Fibroblast of the aortic adventitia (primary cell): ENCODE data around the gene RNF207. TPM values are rescaled to one million over a fixed set of nuclear protein-coding genes. Genes with fewer than 3 reads are reported as not detected.

ENCODE experiments used
- DNase-seq: peaks from one replicate; pipeline ENCODE4 v3.0.0-alpha.2; 2010; ENCODE audit warnings: low read depth
- H3K4me3 ChIP-seq: 2 replicates; pipeline ENCODE4 v1.5.1; 2011; ENCODE audit warnings: low read depth, mild to moderate bottlenecking, control low read depth, low read length, moderate library complexity
- total RNA-seq: library from RNA; depleted of rRNA; stranded (reverse); fragments of >200 nt; gene quantifications from 2 replicates; pipeline ENCODE4 v1.2.3, GENCODE V29; 2012; ENCODE audit warnings: low replicate concordance
- TF ChIP-seq, protein P1 (sequence below): IDR thresholded peaks from 2 replicates; pipeline ENCODE4 v1.5.1; 2011; ENCODE audit warnings: mild to moderate bottlenecking, low read length, control low read depth, inconsistent platforms; ENCODE audit not compliant: insufficient read depth

RNF207 gene
- total RNA-seq, 1 donor: 7.8 TPM

DNA sequence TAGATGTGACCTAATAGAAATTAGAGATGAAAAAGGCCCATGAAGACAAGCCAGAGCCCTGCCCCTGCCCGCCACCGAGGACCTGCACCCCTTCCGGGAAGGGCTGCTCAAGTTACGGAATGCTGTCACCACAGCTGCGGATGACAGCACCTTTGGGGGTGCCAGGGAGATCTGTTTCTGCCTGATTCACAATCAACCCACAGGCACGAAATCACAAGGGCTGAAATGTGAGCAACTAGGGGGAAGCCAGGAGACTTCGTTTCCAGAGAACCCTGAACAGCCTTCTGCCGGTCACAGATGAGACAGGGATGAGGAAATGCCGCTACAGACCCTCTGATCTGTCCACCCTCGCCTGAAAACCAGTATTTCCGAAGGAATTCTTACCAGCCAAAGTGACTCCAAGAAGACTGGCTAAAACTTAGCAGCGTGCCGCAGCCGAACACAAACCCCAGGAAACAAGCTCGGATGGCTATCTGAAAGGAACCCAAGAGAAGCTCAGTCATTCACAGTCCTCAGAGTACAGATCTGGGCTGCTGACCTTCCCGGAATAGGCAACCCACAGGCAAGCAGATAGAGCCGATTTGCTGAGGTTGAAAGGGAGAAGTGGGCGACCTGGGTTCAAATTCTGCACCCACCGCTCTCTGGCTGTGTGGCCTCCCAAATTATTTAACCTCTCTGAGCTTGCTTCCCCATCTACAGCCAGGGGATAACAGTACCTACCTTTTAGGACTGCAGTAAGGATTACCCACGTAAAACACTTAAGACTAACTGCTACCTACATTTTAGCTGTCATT is 28.8 kb downstream of the RNF207 start:
- TF ChIP-seq, protein P1, sequence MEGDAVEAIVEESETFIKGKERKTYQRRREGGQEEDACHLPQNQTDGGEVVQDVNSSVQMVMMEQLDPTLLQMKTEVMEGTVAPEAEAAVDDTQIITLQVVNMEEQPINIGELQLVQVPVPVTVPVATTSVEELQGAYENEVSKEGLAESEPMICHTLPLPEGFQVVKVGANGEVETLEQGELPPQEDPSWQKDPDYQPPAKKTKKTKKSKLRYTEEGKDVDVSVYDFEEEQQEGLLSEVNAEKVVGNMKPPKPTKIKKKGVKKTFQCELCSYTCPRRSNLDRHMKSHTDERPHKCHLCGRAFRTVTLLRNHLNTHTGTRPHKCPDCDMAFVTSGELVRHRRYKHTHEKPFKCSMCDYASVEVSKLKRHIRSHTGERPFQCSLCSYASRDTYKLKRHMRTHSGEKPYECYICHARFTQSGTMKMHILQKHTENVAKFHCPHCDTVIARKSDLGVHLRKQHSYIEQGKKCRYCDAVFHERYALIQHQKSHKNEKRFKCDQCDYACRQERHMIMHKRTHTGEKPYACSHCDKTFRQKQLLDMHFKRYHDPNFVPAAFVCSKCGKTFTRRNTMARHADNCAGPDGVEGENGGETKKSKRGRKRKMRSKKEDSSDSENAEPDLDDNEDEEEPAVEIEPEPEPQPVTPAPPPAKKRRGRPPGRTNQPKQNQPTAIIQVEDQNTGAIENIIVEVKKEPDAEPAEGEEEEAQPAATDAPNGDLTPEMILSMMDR: no peak
- DNase-seq: peak; percentile 25
- peak overlapping the region; percentile 87 for H3K4me3 ChIP-seq

DNA sequence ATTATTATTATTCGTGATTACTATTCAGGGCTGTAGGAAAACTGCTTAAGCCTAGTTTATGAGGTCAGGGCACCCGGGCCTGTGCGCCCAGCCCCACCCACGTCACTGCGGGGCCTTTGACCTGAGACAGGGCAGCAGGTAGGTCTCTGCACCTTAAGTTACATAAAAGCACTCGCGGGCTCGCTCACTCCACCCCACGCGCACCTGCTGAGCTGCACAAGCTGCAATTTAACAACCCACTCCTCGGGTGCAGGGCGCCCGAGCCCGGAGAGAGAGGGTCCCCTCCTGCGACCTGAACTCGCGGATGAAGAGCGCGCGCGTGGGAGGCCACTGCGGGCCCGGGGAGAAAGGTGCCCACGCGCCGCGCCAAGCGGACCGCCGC is 29.4 kb downstream of the RNF207 start:
- peak overlapping the region; percentile 87 for H3K4me3 ChIP-seq
- TF ChIP-seq, protein P1: no peak
- DNase-seq: no peak

DNA sequence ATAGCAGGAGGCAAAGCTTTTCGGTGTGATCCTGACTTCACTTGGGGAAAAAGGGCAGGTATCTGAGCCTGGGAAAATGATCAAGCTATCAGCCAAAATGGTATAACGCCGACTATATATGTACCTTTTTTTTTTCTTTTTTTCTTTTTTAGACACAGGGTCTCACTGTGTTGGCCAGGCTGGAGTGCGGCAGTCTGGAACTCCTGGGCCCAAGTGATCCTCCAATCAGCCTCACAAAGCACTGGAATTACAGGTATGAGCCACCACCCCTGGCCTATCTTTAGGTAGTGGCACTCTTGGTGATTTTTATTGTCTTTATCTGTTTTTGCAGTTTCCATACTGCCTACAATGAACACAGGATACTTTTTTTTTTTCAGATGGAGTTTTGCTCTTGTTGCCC is 31.2 kb downstream of the RNF207 start:
- TF ChIP-seq, protein P1: no peak
- H3K4me3 ChIP-seq: no peak overlapping the region
- no peak for DNase-seq

DNA sequence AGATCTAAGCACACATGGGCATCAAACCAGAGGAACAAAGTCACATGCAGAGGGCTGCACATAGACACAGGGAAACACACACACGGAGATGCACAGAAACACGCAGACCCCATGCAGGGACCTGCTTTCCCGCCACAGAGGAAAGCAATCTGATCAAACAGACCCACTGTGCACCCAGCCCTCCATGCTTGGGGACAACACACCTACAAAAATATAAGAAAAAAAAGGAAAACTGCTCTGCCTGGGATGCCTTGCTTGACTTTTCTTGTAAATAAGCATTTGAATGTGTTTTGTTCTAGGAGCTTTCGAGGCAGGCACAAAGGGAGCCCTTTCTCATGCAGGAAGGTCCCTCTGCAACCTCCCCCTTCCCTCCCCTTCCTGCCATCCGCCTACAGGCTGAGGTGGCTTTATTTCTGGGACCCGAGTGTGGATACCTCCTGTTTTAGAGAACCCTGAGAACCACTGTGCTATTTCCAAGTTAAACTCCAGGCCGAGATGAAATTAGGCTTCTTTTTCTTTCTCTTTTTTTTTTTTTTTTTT is 33.4 kb downstream of the RNF207 start:
- H3K4me3 ChIP-seq: no peak overlapping the region
- DNase-seq: no peak
- TF ChIP-seq, protein P1: no peak

DNA sequence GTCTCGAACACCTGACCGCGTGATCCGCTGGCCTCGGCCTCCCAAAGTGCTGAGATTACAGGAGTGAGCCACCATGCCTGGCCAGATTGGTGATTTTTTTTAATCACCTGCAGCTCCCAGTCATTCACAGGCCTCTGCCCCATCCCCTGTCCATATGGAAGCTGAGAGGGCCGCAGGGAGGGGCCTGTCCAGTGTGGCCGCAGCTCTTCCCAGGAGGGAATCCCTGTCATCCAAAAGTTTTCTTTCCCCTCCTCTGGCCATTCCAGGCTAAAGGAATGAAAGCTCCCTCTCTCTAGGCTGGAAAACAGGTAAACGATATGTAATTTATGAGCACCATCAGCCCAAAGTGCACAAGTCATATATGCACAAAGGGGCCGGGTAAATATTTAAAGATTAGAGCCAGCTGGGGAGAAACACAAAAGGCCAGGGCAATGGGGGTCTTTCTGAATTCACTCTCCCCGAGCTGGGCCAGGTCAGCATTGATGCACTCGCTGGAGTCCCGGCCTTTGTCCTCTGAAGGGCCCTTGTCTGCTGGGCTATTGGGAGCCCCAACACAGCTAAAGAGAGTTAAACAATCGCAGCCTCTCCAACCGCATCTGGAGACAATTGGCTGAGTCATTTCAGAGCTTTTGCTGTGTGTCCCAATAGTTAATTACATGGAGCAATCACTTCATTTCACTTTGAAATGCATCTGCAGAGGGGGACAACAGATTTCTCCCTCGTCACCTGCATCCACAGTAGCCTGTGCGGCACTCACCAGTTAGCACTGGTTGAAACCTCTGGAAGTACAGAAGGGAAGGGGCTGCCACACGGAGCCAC is 34.2 kb downstream of the RNF207 start:
- TF ChIP-seq, protein P1: no peak
- no peak overlapping the region for H3K4me3 ChIP-seq
- peak; percentile 41 for DNase-seq

DNA sequence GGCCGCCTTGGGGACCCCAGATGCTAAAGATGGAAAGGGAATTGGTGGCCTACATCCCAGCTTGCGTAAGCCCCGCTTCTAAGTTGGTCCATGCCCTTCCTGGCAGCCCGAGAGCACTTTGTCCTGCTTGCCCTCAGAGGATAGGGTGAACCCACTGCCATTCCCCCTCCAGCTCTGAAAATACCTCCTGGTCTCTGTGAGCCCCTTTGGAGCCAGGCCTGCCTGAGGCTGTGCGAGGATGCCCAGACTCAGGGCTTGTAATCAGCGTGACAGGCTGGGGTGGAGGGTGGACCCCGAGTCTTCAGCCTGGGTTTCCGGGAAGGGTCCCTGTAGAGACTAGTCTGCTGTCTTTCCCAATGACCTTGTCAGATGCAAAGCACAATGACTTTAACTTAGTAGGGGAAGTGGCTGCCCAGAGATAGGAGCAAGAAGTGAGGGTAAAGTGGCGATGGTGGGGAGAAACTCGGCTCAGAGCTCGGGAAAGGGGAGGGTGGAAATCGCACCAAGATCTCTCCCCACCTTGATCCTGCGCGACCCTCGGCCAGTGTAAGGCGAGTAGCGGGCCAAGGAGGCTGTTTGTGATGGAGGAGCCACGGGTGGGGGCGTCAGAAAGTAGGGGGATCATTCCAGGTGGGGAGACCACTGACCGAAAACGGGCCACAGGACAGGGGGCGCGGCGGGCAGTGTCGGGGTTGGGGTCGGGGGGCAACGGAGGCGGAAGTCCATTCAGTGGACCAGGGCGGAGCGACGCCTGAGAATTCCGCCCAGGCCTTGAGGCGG is 35.4 kb downstream of the RNF207 start:
- no peak for DNase-seq
- TF ChIP-seq, protein P1: no peak
- H3K4me3 ChIP-seq: no peak overlapping the region
